Activated T-cell treated with anti-CD3 and anti-CD28 coated beads, Interleukin-2, amount 50 U/mL, for 48 hours (primary cell): ENCODE data around the gene PRX.

Source experiments
- DNase-seq, 2 experiments: peaks; one replicate each; pipeline ENCODE4 v3.0.0-alpha.2; 2020

The PRX gene

GRCh38 chr19:40360020-40360707 is 53.0 kb downstream of the PRX start:
- no peak for DNase-seq

GRCh38 chr19:40358773-40359172 is 54.4 kb downstream of the PRX start:
- no peak for DNase-seq

DNA sequence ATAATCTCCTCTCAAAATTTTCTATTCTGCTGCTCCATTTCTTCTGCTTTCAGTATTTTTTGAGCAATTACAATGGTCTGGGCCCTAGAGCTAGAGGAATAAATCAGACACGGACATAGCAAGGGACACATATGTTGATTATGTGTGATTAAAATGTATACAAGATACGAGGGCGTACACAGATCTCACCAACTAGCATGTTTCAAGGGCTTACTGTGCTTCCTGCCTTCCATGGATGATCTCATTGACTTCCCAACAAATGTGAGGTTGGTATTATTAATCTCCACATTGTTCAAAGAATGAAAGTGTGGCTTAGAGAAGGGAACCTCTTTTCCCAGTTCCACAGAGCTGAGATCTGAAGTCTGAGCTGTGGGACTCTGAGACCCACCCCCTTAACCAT is 55.5 kb downstream of the PRX start:
- no peak for DNase-seq

DNA sequence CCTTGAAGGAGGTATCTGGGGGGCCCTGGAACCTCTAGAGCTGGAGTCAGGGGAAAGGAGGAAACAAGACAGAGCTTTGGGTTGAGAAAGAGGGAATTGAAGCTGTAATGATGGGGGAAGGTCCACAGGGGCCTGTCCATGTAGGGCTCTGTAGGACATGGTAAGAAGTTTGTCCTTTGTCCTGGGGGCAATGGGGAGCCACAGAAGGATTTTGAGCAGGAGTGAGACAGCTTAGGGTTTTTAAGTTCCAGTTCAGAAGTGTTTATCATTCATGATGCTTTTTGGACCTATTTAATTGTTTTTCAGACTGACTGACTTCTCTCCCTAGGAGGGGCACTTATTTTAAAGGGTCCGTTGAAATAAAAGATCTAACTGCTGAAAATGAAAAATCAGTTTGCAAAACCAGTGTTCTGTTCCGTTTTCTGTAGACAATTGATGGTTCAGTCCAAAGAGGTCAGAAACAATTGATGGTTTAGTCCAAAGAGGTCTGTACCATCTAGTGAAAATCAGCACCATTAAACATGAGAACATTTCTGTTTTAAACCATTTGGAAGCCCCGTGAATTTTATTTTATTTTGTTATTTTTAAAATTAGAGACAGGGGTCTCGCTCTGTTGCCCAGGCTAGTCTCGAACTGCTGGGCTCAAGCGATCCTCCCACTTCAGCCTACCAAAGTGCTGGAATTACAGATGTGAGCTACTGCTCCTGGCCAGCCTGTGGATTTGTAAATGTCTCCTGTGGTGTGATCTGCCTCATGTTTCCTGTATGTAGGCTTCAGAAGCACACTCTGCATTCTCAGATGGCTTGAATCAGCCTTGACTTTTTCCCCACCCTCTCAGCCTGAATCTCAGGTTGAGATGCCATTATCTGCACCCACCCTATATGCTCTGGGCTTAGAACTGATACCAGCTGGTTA is 56.2 kb downstream of the PRX start:
- no peak for DNase-seq

- DNase-seq = no peak
These were observed 57.0 kb downstream of the PRX start for GRCh38 chr19:40355975-40356680.

GRCh38 chr19:40348961-40349507 is 64.1 kb downstream of the PRX start:
- peak in 1 of 2 experiments; percentile 23 for DNase-seq

DNA sequence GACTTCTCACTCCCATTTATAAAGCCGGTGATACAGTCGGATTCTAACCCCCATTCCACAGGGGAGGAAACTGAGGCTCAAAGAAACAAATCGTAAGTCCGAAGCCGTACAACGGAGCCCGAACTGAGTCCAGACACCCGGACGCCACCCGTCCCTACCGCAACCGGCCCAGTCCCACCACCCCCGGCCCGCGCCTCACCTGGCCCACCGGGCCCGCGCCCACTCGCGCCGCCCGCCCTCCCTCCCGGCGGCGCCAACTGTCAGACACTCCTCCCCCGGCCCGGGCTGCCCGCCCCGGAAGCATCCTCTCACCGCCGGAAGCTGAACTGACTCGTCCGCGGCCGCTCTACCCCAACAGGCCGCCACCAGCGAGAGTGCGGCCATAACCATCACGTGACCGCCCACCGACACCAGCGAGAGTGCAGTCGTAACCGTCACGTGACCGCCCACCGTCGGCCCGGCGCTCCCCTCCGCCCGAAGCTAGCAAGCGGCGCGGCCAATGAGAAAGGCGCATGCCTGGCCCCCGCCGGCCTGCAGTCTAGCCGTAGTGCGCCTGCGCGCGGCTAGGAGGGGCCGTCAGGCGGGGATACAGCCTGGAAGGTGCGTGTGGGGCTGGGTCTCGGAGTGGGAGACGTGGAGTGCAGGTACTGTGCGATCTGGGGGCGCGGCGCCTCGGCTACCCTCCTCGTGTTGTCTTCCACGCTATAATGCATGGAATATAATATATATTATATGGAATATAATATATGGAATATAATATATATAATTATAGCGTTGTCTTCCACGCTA is 64.9 kb downstream of the PRX start, which contains the start of the genes C19orf47 and PLD3:
TSS of gene C19orf47 (minus strand) at position 273 of the 789 bp plus-strand sequence. CDS start 6,540 bp downstream, outside the sequence.
TSS of gene PLD3 (plus strand) at position 571 of the 789 bp plus-strand sequence. CDS start 17,789 bp downstream, outside the sequence.
- DNase-seq = peak; percentile 97 to 99

DNA sequence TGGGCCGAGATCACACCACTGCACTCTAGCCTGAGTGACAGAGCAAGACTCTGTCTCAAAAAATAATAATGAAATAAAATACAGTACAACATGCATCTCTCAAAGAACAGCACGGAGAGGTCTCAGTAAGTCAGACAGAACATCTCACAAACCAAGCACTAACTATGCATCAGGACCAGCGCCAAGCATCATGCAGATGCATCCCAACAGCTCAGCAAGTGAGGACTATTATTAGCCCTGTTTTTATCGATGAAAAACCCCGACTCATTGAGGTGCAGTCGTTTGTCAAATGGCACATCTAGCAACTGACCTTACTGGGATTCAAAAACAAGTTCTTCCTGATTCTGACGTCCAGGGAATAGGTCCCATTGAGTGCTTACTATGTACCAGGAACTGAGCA is 68.8 kb downstream of the PRX start:
- DNase-seq = no peak
